ENCODE measurements around the gene COL5A1. TPM values are rescaled to one million over a fixed set of nuclear protein-coding genes. Genes with fewer than 3 reads are reported as not detected.
A peak's percentile ranks its signal among the peaks of the same experiment; 100 is the strongest.

Gene COL5A1
- polyA plus RNA-seq, 3 donors from 2014 or later = not detected

GRCh38 chr9:134765785-134766184 lies 124.2 kb downstream of the COL5A1 start:
- peaks cover 29 to 32% of the 10 kb centered on the region in 2 donors for H3K4me1 Mint-ChIP-seq
- no peak overlapping the region for H3K4me3 Mint-ChIP-seq
- no peaks in the 10 kb centered on the region for H3K36me3 Mint-ChIP-seq

GRCh38 chr9:134766587-134766986 lies 125.0 kb downstream of the COL5A1 start:
- no peak for DNase-seq
- no peak overlapping the region for H3K4me3 Mint-ChIP-seq
- no peak overlapping the region for H3K27ac Mint-ChIP-seq
- peaks cover 31 to 33% of the 10 kb centered on the region in 2 donors for H3K4me1 Mint-ChIP-seq
- no peaks in the 10 kb centered on the region for H3K9me3 Mint-ChIP-seq
- H3K36me3 Mint-ChIP-seq = no peaks in the 10 kb centered on the region
- peaks cover 4 to 9% (median 5%) of the 10 kb centered on the region in 3 donors for H3K27me3 Mint-ChIP-seq (ENCODE audit: low read depth in 3 of 3)

More at GRCh38 chr9:134765785-134766184, 124.2 kb downstream of the COL5A1 start:
- Mint-ChIP-seq H3K27ac (no peak overlapping the region), H3K9me3 (no peaks in the 10 kb centered on the region), H3K27me3 (ENCODE audit: low read depth in 3 of 3) (peaks cover 5 to 10% (median 6%) of the 10 kb centered on the region in 3 donors)
- no peak for DNase-seq

- H3K36me3 Mint-ChIP-seq = no peaks in the 10 kb centered on the region
- H3K27ac Mint-ChIP-seq = peak overlapping the region in 2 of 6 donors; percentile 47 to 72
- peaks cover 31 to 33% of the 10 kb centered on the region in 2 donors for H3K4me1 Mint-ChIP-seq
- peak overlapping the region; percentile 58 to 79 (median 63) for H3K4me3 Mint-ChIP-seq
- H3K27me3 Mint-ChIP-seq (ENCODE audit: low read depth in 3 of 3) = peaks cover 0 to 7% (median 4%) of the 10 kb centered on the region in 3 donors
- DNase-seq = no peak
- H3K9me3 Mint-ChIP-seq = no peaks in the 10 kb centered on the region
Observed at GRCh38 chr9:134768332-134768708, 126.7 kb downstream of the COL5A1 start.

GRCh38 chr9:134768709-134769351 lies 127.2 kb downstream of the COL5A1 start:
- peak overlapping the region; percentile 58 to 79 (median 63) for H3K4me3 Mint-ChIP-seq
- H3K4me1 Mint-ChIP-seq = peaks cover 31 to 33% of the 10 kb centered on the region in 2 donors
- H3K9me3 Mint-ChIP-seq = no peaks in the 10 kb centered on the region
- no peaks in the 10 kb centered on the region for H3K36me3 Mint-ChIP-seq
- peak overlapping the region in 4 of 6 donors; percentile 24 to 72 (median 46) for H3K27ac Mint-ChIP-seq
- H3K27me3 Mint-ChIP-seq (ENCODE audit: low read depth in 3 of 3) = peaks cover 0 to 7% (median 4%) of the 10 kb centered on the region in 3 donors
- DNase-seq = no peak

GRCh38 chr9:134770972-134771971 lies 129.7 kb downstream of the COL5A1 start:
- H3K36me3 Mint-ChIP-seq = no peaks in the 10 kb centered on the region
- H3K9me3 Mint-ChIP-seq = no peaks in the 10 kb centered on the region
- peaks cover 31 to 33% of the 10 kb centered on the region in 2 donors for H3K4me1 Mint-ChIP-seq
- H3K4me3 Mint-ChIP-seq = peak overlapping the region in 1 of 5 donors; percentile 25
- no peak overlapping the region for H3K27ac Mint-ChIP-seq
- no peak for DNase-seq
- H3K27me3 Mint-ChIP-seq (ENCODE audit: low read depth in 3 of 3) = peaks cover 0 to 4% (median 4%) of the 10 kb centered on the region in 3 donors

- Mint-ChIP-seq H3K4me3 (no peak overlapping the region), H3K36me3 (no peaks in the 10 kb centered on the region), H3K4me1 (peaks cover 31 to 33% of the 10 kb centered on the region in 2 donors), H3K27ac (no peak overlapping the region), H3K9me3 (no peaks in the 10 kb centered on the region), H3K27me3 (ENCODE audit: low read depth in 3 of 3) (peaks cover 0 to 4% (median 0%) of the 10 kb centered on the region in 3 donors)
- no peak for DNase-seq
Observed at GRCh38 chr9:134772331-134772730, 130.7 kb downstream of the COL5A1 start.

- no peak for DNase-seq
- Mint-ChIP-seq H3K27me3 (ENCODE audit: low read depth in 3 of 3) (peaks cover 0 to 4% (median 0%) of the 10 kb centered on the region in 3 donors), H3K4me1 (peaks cover 20 to 21% of the 10 kb centered on the region in 2 donors), H3K27ac (no peak overlapping the region), H3K36me3 (no peaks in the 10 kb centered on the region), H3K4me3 (no peak overlapping the region), H3K9me3 (no peaks in the 10 kb centered on the region)
Observed at GRCh38 chr9:134773842-134774241, 132.2 kb downstream of the COL5A1 start.

- peaks cover 14 to 15% of the 10 kb centered on the region in 2 donors for H3K4me1 Mint-ChIP-seq
- H3K27ac Mint-ChIP-seq = no peak overlapping the region
- no peak overlapping the region for H3K4me3 Mint-ChIP-seq
Observed at GRCh38 chr9:134774410-134774809, 132.8 kb downstream of the COL5A1 start.

GRCh38 chr9:134775081-134775951 lies 133.7 kb downstream of the COL5A1 start:
- no peak overlapping the region for H3K4me3 Mint-ChIP-seq
- no peak overlapping the region for H3K27ac Mint-ChIP-seq
- H3K27me3 Mint-ChIP-seq (ENCODE audit: low read depth in 3 of 3) = peaks cover 0 to 2% (median 1%) of the 10 kb centered on the region in 3 donors
- no peaks in the 10 kb centered on the region for H3K36me3 Mint-ChIP-seq
- no peak for DNase-seq
- H3K9me3 Mint-ChIP-seq = no peaks in the 10 kb centered on the region
- peaks cover 5 to 6% of the 10 kb centered on the region in 2 donors for H3K4me1 Mint-ChIP-seq

More at GRCh38 chr9:134774410-134774809, 132.8 kb downstream of the COL5A1 start:
- H3K9me3 Mint-ChIP-seq = no peaks in the 10 kb centered on the region
- H3K36me3 Mint-ChIP-seq = no peaks in the 10 kb centered on the region
- no peak for DNase-seq
- H3K27me3 Mint-ChIP-seq (ENCODE audit: low read depth in 3 of 3) = peaks cover 0 to 4% (median 0%) of the 10 kb centered on the region in 3 donors

GRCh38 chr9:134776080-134776796 lies 134.6 kb downstream of the COL5A1 start:
- H3K4me3 Mint-ChIP-seq = no peak overlapping the region
- no peak overlapping the region for H3K27ac Mint-ChIP-seq
- no peaks in the 10 kb centered on the region for H3K9me3 Mint-ChIP-seq
- no peak for DNase-seq
- H3K27me3 Mint-ChIP-seq (ENCODE audit: low read depth in 3 of 3) = peaks cover 0 to 2% (median 1%) of the 10 kb centered on the region in 3 donors
- no peaks in the 10 kb centered on the region for H3K36me3 Mint-ChIP-seq
- no peaks in the 10 kb centered on the region for H3K4me1 Mint-ChIP-seq

- no peaks in the 10 kb centered on the region for H3K9me3 Mint-ChIP-seq
- no peaks in the 10 kb centered on the region for H3K36me3 Mint-ChIP-seq
- no peak overlapping the region for H3K27ac Mint-ChIP-seq
- no peak for DNase-seq
- peaks cover 0 to 2% (median 1%) of the 10 kb centered on the region in 3 donors for H3K27me3 Mint-ChIP-seq (ENCODE audit: low read depth in 3 of 3)
- H3K4me3 Mint-ChIP-seq = no peak overlapping the region
- no peaks in the 10 kb centered on the region for H3K4me1 Mint-ChIP-seq
Observed at GRCh38 chr9:134777153-134777552, 135.6 kb downstream of the COL5A1 start.

GRCh38 chr9:134778156-134778555 lies 136.6 kb downstream of the COL5A1 start:
- no peaks in the 10 kb centered on the region for H3K36me3 Mint-ChIP-seq
- H3K9me3 Mint-ChIP-seq = no peaks in the 10 kb centered on the region
- no peak overlapping the region for H3K4me3 Mint-ChIP-seq

More at GRCh38 chr9:134778156-134778555, 136.6 kb downstream of the COL5A1 start:
- H3K27me3 Mint-ChIP-seq (ENCODE audit: low read depth in 3 of 3) = peaks cover 0 to 2% (median 1%) of the 10 kb centered on the region in 3 donors
- no peak for DNase-seq
- H3K27ac Mint-ChIP-seq = no peak overlapping the region
- H3K4me1 Mint-ChIP-seq = no peaks in the 10 kb centered on the region
